ENCODE data around the gene MAP2K4.
"Not testable (repeated sequence)": the region's sequence is repeated elsewhere in the genome, so short reads cannot be mapped to it uniquely, and the experiment has no call there.

Gene MAP2K4

GRCh38 chr17:12095522-12095921, 74.8 kb downstream of the MAP2K4 start:
- DNase-seq: no peak

GRCh38 chr17:12097326-12097725, 76.6 kb downstream of the MAP2K4 start:
- DNase-seq: no peak

- no peak for DNase-seq
Observed at GRCh38 chr17:12098568-12098967, 77.9 kb downstream of the MAP2K4 start.

GRCh38 chr17:12099412-12099811, 78.7 kb downstream of the MAP2K4 start:
- DNase-seq: no peak

- DNase-seq: no peak
Observed at GRCh38 chr17:12104831-12105230, 84.2 kb downstream of the MAP2K4 start.

- no peak for DNase-seq
Observed at GRCh38 chr17:12107905-12108304, 87.2 kb downstream of the MAP2K4 start.

- no peak for DNase-seq
Observed at GRCh38 chr17:12110906-12111305, 90.2 kb downstream of the MAP2K4 start.

- DNase-seq: no peak
Observed at GRCh38 chr17:12113156-12113555, 92.5 kb downstream of the MAP2K4 start.

- no peak for DNase-seq
Observed at GRCh38 chr17:12114686-12115418, 94.2 kb downstream of the MAP2K4 start.

GRCh38 chr17:12116143-12116542, 95.5 kb downstream of the MAP2K4 start:
- DNase-seq: no peak

- DNase-seq: peak; percentile 18
Observed at GRCh38 chr17:12118617-12119016, 97.9 kb downstream of the MAP2K4 start.

- no peak for DNase-seq
Observed at GRCh38 chr17:12122075-12122474, 101.4 kb downstream of the MAP2K4 start.

- DNase-seq: no peak
Observed at GRCh38 chr17:12127177-12127576, 106.5 kb downstream of the MAP2K4 start.

GRCh38 chr17:12127667-12128066, 107.0 kb downstream of the MAP2K4 start:
- DNase-seq: no peak

- DNase-seq: no peak
Observed at GRCh38 chr17:12128946-12129345, 108.3 kb downstream of the MAP2K4 start.

- DNase-seq: peak; percentile 57
Observed at GRCh38 chr17:12133183-12133582, 112.5 kb downstream of the MAP2K4 start.

GRCh38 chr17:12134101-12134500, 113.4 kb downstream of the MAP2K4 start:
- no peak for DNase-seq

- no peak for DNase-seq
Observed at GRCh38 chr17:12134587-12134986, 113.9 kb downstream of the MAP2K4 start.

GRCh38 chr17:12136243-12136642, 115.6 kb downstream of the MAP2K4 start:
- DNase-seq: no peak

GRCh38 chr17:12136646-12137045, 116.0 kb downstream of the MAP2K4 start:
- DNase-seq: no peak

GRCh38 chr17:12137859-12138258, 117.2 kb downstream of the MAP2K4 start:
- no peak for DNase-seq

- no peak for DNase-seq
Observed at GRCh38 chr17:12140685-12141084, 120.0 kb downstream of the MAP2K4 start.

- DNase-seq: not testable (repeated sequence)
Observed at GRCh38 chr17:12162187-12162586, 141.5 kb downstream of the MAP2K4 start.

- DNase-seq: no peak
Observed at GRCh38 chr17:12164085-12164484, 143.4 kb downstream of the MAP2K4 start.

- DNase-seq: no peak
Observed at GRCh38 chr17:12178644-12179330, 158.1 kb downstream of the MAP2K4 start.

Measured in fibroblast of skin of right biceps (primary cell).